IPS-18a (cell line): ENCODE measurements around the gene RPL41.
A peak's percentile ranks its signal among the peaks of the same experiment; 100 is the strongest.

Experiments
- H3K27ac ChIP-seq: one replicate; pipeline ENCODE4 v1.5.1; 2013; ENCODE audit warnings: low read length
- H3K27me3 ChIP-seq: one replicate; pipeline ENCODE4 v1.6.1; 2013; ENCODE audit warnings: mild to moderate bottlenecking, low read length; ENCODE audit not compliant: control insufficient read depth, insufficient read depth
- H3K36me3 ChIP-seq: one replicate; pipeline ENCODE4 v1.6.1; 2013; ENCODE audit warnings: low read depth, low read length; ENCODE audit not compliant: control insufficient read depth
- H3K4me1 ChIP-seq: one replicate; pipeline ENCODE4 v1.6.1; 2013; ENCODE audit warnings: low read depth, low read length; ENCODE audit not compliant: control insufficient read depth
- H3K4me3 ChIP-seq: one replicate; pipeline ENCODE4 v1.5.1; 2013; ENCODE audit warnings: low read length
- H3K9ac ChIP-seq: one replicate; pipeline ENCODE4 v1.6.1; 2013; ENCODE audit warnings: mild to moderate bottlenecking, low read length, moderate library complexity
- H3K9me3 ChIP-seq: one replicate; pipeline ENCODE4 v1.6.1; 2013; ENCODE audit warnings: low read depth, low read length; ENCODE audit not compliant: control insufficient read depth

The RPL41 gene

DNA sequence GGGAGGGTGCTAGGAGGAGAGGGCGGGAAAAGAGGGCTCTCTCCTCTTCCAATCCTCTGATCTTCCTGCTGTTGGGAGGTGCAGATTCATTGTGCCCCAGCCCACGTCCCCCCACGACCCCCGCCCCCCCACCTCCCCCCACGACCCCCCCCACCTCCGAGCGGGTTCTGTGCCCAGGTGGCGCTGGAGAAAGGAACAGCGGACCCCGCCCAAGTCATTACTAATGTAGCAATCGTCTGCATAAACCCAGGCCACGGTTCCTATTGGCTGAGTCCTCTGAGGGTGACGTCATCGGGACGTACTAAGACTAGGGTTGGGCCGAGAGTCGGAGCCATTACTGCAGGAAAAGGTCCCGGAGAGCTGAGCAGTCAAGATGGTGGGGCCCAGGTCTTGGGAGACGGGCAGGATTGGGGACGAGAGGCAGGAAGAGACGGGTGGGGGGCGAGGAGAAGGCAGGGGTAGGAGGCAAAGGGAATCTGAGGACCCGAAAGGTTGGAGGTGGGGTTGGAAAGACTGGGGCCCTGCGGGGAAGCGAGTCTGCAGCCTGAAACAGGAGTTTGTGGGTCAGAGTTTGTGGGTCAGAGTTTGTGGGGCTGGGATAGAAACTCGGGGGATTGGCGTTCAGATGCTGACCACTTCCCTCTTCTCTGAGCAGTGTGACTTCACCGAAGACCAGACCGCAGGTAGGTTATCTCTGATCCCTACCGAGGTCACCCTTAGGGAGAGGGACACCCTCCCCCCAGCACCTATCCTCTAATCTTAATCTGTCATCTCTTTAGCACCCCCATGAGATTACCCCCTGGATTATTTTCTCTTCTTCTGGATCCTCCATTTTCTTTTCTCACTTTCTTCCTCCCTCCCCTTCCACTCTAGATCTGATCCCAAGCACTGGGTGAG is 41.8 kb downstream of the RPL41 start, which contains the start of gene MYL6:
Gene MYL6 (plus strand): TSS at position 331 of the 897 bp plus-strand sequence. CDS start 43 bp downstream, at position 374.
- Histone ChIP-seq H3K27ac (peak within 1 kb of the TSS; percentile 89), H3K27me3 (no peaks in the 10 kb centered on the region), H3K4me3 (peak within 1 kb of the TSS; percentile 69), H3K9ac (peak within 1 kb of the TSS; percentile 87), H3K36me3 (peaks cover 49% of the 10 kb centered on the region), H3K9me3 (no peaks in the 10 kb centered on the region), H3K4me1 (peaks cover 24% of the 10 kb centered on the region)

DNA sequence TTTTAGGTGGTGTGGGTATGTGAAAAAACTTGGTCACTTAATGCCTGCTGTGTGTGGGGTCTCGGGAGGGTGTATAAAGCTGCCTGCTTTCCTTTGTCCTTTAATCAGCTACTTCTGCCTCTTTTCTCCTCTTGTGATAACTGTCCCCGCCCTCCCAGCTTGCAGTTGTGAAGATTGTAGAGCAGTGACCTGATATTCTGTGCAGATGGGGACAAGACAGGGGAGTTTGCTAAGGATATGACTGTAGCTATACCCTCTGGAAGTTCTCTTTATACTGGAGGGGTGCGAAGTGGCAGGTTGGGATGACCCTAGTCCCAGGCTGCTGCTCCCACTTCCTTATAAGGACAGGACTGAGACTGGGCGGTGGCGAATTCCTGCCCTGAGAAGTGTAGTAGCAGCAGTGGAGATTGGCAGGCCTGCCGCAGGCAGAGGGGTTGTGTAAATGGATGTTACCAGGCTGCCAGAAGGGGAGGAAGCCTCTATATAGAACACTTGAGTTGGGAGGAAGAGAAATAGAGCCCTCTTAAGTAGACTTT is 42.6 kb downstream of the RPL41 start:
- peaks cover 26% of the 10 kb centered on the region for H3K4me1 ChIP-seq
- H3K27ac ChIP-seq: peak overlapping the region; percentile 72
- H3K36me3 ChIP-seq: peaks cover 56% of the 10 kb centered on the region

DNA sequence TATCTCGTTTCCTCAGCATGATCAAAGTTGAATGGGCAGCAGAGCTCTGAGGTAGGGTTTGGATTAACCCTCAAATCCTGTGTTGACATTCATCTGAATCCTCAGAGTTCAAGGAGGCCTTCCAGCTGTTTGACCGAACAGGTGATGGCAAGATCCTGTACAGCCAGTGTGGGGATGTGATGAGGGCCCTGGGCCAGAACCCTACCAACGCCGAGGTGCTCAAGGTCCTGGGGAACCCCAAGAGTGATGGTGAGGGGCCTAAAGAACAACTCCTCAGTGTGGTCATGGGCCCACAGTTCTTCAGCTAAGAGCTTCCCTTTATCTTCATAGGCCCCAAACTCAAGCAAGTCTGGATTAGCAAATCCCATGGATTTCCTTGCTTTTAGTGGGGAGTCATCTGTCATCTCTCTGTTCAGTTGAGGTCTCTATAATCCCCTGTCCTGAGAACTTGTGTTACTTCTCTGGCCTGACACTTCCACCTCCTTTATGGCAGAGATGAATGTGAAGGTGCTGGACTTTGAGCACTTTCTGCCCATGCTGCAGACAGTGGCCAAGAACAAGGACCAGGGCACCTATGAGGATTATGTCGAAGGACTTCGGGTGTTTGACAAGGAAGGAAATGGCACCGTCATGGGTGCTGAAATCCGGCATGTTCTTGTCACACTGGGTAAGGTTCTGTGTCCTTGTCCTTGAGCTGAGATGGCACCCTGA is 43.2 kb downstream of the RPL41 start:
- Histone ChIP-seq H3K27me3 (no peaks in the 10 kb centered on the region), H3K4me3 (peak overlapping the region; percentile 69), H3K4me1 (peaks cover 26% of the 10 kb centered on the region), H3K9me3 (no peaks in the 10 kb centered on the region), H3K9ac (peak overlapping the region; percentile 87), H3K27ac (peak overlapping the region; percentile 72), H3K36me3 (peaks cover 62% of the 10 kb centered on the region)

More for the DNA sequence above, 42.6 kb downstream of the RPL41 start:
- Histone ChIP-seq H3K4me3 (peak overlapping the region; percentile 69), H3K9ac (peak overlapping the region; percentile 87), H3K9me3 (no peaks in the 10 kb centered on the region), H3K27me3 (no peaks in the 10 kb centered on the region)

DNA sequence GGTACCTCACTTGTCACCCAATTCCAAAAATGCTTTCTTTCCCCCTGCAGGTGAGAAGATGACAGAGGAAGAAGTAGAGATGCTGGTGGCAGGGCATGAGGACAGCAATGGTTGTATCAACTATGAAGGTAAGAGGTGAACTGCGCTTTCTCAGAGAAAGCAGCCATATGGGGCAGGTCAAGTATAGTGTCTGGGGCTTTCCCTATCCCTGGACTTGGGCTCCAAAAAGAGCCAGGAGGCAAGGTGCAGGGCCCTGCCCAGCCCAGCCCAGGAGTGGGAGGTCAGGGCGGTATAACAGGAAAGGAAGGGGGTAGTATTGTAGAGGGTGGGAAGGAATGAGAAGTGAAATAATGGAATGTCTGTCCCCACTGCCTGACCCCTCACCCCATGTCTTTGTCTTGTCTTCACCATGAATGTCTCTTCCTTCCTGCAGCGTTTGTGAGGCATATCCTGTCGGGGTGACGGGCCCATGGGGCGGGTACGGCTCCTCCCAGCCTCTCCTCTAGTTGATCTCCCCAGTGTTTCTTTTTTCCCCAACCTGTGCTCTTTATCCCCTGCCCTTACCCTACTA is 43.8 kb downstream of the RPL41 start:
- no peak overlapping the region for H3K27ac ChIP-seq

DNA sequence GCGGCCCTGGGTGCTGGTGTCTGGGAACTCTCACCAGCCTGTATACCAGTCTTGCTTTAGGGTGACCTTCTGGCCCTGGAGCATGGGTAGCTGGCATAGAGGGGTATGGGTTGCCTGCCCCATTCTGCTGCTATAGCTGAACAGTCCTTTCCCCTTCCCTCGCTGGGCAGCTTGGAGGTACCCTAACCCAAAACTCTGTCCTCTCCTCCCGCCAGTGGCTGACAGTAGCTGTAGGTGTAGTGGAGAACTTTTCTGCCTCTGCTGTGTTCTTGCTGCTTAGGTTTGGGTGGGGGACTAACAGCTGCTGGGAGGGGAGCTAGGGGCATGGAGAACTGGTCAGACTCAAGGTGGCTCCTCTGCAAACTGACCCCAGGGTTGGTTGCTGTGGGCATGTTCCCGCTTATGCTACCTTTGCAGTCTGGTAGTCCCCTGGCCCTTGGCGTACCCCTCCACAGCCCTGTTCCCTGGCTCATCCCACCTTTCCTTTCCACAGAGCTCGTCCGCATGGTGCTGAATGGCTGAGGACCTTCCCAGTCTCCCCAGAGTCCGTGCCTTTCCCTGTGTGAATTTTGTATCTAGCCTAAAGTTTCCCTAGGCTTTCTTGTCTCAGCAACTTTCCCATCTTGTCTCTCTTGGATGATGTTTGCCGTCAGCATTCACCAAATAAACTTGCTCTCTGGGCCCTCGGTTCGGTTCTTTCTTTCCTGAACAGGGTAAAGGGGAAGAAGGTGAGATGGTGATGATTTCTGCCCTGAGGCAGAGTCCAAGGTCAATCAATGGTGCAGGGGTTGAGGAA is 44.7 kb downstream of the RPL41 start:
- Histone ChIP-seq H3K27me3 (no peaks in the 10 kb centered on the region), H3K9ac (peak overlapping the region; percentile 87), H3K4me1 (peaks cover 26% of the 10 kb centered on the region), H3K27ac (no peak overlapping the region), H3K36me3 (peaks cover 62% of the 10 kb centered on the region), H3K4me3 (peak overlapping the region; percentile 69), H3K9me3 (no peaks in the 10 kb centered on the region)

More for the DNA sequence above, 43.8 kb downstream of the RPL41 start:
- Histone ChIP-seq H3K4me1 (peaks cover 26% of the 10 kb centered on the region), H3K4me3 (peak overlapping the region; percentile 69), H3K36me3 (peaks cover 60% of the 10 kb centered on the region), H3K9ac (peak overlapping the region; percentile 87), H3K27me3 (no peaks in the 10 kb centered on the region), H3K9me3 (no peaks in the 10 kb centered on the region)

DNA sequence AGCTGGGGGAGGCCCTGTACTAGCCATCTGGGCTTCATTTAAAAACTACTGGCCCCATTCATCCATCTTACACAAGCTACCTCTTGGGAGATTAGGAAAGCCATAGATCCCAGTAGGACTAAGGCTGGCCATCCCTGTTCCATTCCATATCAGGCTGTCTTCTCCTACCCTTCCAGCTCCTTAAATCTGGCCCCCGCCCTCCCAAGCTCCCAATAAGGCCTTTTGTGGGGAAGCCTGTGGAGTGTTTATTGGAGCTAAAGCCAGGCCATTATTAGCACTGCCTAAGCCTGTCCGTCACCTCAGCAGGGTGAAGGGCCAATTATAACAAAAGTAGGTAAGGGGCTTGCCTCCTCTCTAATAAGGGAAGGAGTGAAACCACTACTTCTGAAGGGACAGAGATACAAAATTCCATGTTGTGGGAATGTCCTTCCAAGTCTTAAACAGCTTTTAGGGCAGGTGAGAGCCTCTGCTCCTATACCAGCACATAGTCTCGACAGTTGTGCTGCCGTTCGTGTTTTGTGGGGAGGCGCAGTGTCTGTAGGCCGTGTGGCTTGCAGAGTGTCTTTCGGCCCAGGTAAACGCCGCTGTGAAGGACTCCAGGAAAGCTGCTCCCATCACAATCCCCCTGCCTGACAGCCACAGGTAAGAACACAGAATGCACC is 45.4 kb downstream of the RPL41 start:
- no peak overlapping the region for H3K9ac ChIP-seq

DNA sequence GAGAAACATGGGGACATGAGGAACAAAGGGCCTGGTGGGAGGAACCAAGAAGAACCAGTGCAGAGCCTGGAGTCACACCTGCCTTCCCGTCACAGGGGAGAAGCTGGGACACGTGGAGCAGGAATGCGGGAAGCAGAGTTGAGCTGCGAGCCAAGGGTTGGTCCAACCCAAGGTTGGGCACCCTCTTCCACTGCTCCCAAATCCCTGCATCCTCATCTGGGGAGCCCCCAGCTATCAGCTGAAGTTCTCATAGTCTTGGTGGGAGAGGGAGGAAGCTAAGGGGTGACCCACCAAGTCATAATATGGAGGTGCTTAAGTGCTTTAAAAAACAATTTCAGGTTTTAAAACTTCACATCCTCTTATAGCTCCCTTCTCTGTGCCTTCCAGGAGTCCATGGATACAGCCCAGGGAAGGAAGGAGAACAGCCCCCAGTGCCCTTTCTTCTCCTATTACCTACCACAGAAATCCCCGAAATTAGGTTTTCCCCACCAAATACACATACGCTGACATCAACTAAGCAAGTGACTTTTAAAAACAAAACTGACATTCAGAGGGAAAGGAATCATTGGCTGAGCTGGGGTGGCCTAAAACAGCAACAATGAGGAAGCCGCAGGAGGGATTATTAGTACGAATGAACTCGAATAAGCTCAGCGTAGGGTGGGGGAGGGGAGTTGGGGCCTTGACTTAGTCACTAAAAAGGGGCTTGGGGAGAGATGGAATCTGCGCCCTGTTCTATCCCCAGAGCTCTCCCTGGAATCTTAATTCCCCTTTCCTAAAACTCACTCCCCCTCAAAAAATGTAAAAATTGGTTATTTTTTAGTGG is 46.2 kb downstream of the RPL41 start:
- Histone ChIP-seq H3K27ac (no peak overlapping the region), H3K9me3 (no peaks in the 10 kb centered on the region), H3K4me1 (peaks cover 26% of the 10 kb centered on the region), H3K36me3 (peaks cover 72% of the 10 kb centered on the region), H3K9ac (no peak overlapping the region), H3K4me3 (no peak overlapping the region), H3K27me3 (no peaks in the 10 kb centered on the region)

More for the DNA sequence above, 45.4 kb downstream of the RPL41 start:
- Histone ChIP-seq H3K4me3 (no peak overlapping the region), H3K9me3 (no peaks in the 10 kb centered on the region), H3K27me3 (no peaks in the 10 kb centered on the region), H3K36me3 (peaks cover 67% of the 10 kb centered on the region), H3K4me1 (peaks cover 26% of the 10 kb centered on the region), H3K27ac (no peak overlapping the region)

DNA sequence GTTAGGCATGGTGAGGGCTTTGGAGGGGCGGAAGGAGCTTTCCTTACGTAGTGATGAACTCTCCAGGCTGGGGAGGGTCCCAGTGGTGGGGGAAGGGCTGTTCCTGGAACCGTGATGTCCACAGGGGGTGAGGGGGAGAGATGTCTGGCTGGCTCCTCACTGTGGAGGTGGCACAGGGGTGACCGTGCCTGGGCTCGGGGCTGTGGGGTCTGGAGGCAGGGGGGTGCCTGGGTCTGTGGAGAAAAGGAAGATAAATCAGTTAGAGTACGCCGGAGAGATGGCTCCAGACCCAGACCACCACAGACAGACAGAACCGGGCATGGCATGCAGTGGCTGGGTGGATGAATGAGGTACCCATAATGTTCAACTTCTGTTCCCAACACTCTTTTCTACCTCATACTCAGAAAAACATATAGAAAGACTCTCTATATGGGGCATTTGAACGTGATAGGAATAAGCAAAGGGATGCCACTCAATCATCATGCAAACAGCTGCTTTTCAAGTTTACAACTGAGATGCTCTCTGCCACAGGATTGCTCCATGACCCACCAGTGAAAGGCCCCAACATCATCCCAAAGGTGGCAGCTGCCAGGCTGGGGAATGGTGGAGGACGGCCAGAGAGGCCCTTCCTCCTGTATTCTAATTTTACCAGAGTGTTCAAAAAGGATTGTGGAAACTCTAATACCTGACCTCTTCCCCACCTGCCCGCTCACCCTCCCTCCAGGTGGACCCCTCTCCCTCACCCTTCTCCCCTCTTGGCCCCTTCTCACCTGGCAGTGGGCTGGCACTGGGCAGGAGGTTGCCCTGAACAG is 47.3 kb downstream of the RPL41 start:
- Histone ChIP-seq H3K9ac (no peak overlapping the region), H3K4me1 (peaks cover 26% of the 10 kb centered on the region), H3K27ac (no peak overlapping the region), H3K27me3 (no peaks in the 10 kb centered on the region), H3K36me3 (peaks cover 82% of the 10 kb centered on the region), H3K4me3 (no peak overlapping the region), H3K9me3 (no peaks in the 10 kb centered on the region)

DNA sequence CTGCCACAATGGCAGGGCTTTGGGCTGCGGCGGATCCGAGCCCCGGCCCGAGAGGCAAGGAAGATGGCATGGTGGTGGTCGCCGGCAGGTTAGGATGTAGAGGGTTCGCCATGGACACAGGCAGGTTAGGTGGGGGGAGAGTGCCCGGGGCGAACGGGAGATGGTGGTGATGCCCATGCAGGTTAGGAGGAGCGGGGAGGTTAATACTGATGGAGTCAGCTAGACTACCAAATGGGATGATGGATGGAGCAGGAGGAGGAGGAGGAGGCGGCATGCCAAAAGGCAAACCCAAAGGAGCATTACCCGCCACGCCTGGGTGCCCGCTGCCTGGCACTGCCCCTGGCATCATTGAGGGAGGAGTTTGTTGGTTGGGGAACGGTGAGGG is 47.9 kb downstream of the RPL41 start:
- H3K4me1 ChIP-seq: peaks cover 25% of the 10 kb centered on the region
- peaks cover 85% of the 10 kb centered on the region for H3K36me3 ChIP-seq
- H3K27ac ChIP-seq: no peak overlapping the region
- no peaks in the 10 kb centered on the region for H3K9me3 ChIP-seq
- no peak overlapping the region for H3K9ac ChIP-seq
- H3K27me3 ChIP-seq: no peaks in the 10 kb centered on the region
- H3K4me3 ChIP-seq: no peak overlapping the region
